Thyroid gland (tissue), 4 donors: ENCODE results near the gene GAK.

Experiments
- CTCF ChIP-seq, 6 experiments: fragments of 200-600 bp in 3 of 6; fragments of 450-650 bp in 3 of 6; sonication (generic) in 3 of 6; IDR thresholded peaks; one replicate each; pipeline ENCODE4 v1.5.1; 2016 to 2019; ENCODE audit warnings: antibody characterized with exemption in 6 of 6, mild to moderate bottlenecking in 2 of 6, inconsistent platforms in 1 of 6, moderate library complexity in 1 of 6
- POLR2A ChIP-seq, 2 donors: fragments of 450-650 bp; IDR thresholded peaks; one replicate each; pipeline ENCODE4 v1.6.1; 2017; ENCODE audit warnings: antibody characterized with exemption in 2 of 2, mild to moderate bottlenecking in 2 of 2, moderate library complexity in 1 of 2

GRCh38 chr4:963276-964225 lies 31.4 kb upstream of the GAK start:
- TF ChIP-seq CTCF (IDR thresholded peaks at IDR 0.05) (no peak), POLR2A (IDR thresholded peaks at IDR 0.05) (no peak)
